Endothelial cell of umbilical vein (primary cell): ENCODE results near the gene HDAC4. TPM values are rescaled to one million over a fixed set of nuclear protein-coding genes. Genes with fewer than 3 reads are reported as not detected.

Source experiments
- BruUV-seq: library from RNA; stranded (reverse); fragments of 400-500 nt; replicated peaks from 2 replicates; lab custom pipeline; 2021; lab: Mats Ljungman, UMichigan
- CTCF ChIA-PET: fragments of 300-600, 350-600 bp; sonication (Branson Sonifier 250); formaldehyde crosslinking; loops from one replicate; lab custom pipeline; 2021; ENCODE audit warnings: antibody characterized with exemption, inconsistent platforms; lab: Charles Lee
- POLR2A ChIA-PET: fragments of 300-600, 350-600 bp; sonication (Branson Sonifier 250); formaldehyde crosslinking; loops from one replicate; lab custom pipeline; 2021; ENCODE audit warnings: antibody characterized with exemption, inconsistent platforms; lab: Charles Lee
- DNase-seq: peaks from one replicate; pipeline ENCODE4 v3.0.0-alpha.2; 2011; ENCODE audit warnings: low read depth, low spot score
- FAIRE-seq: peaks from 2 replicates; lab custom pipeline; 2011; peaks lifted over from hg19 to GRCh38; lab: Jason Lieb, UNC
- H2AFZ ChIP-seq: 2 replicates; pipeline ENCODE4 v1.6.0; 2012; ENCODE audit warnings: low read depth, low read length, control low read depth, inconsistent platforms
- H3K27ac ChIP-seq: 2 replicates; pipeline ENCODE4 v1.5.1; 2011; ENCODE audit warnings: low read depth, mild to moderate bottlenecking, control low read depth, low read length, moderate library complexity; ENCODE audit not compliant: insufficient read depth
- H3K27me3 ChIP-seq, 2 experiments: 2 replicates each; pipeline versions ENCODE4 v1.6.0 to v1.6.1; 2011; ENCODE audit warnings: low read length in 2 of 2, mixed read lengths in 1 of 2; ENCODE audit not compliant: control insufficient read depth in 2 of 2, insufficient read depth in 2 of 2
- H3K36me3 ChIP-seq, 2 experiments: 2 replicates in 1 of 2; 3 replicates in 1 of 2; pipeline ENCODE4 v1.5.1; 2011; ENCODE audit warnings: low read length in 2 of 2, mild to moderate bottlenecking in 1 of 2, moderate library complexity in 1 of 2; ENCODE audit not compliant: control insufficient read depth in 2 of 2, insufficient read depth in 2 of 2; ENCODE audit errors: extremely low read depth in 1 of 2
- H3K4me1 ChIP-seq: 3 replicates; pipeline ENCODE4 v1.5.1; 2011; ENCODE audit warnings: mild to moderate bottlenecking, low read length; ENCODE audit not compliant: control insufficient read depth, insufficient read depth; ENCODE audit errors: extremely low read depth
- H3K4me2 ChIP-seq: 2 replicates; pipeline ENCODE4 v1.6.1; 2011; ENCODE audit warnings: low read length, control low read depth, mixed read lengths; ENCODE audit not compliant: insufficient read depth
- H3K4me3 ChIP-seq, 3 experiments: fragments of 200-600 bp in 1 of 3; sonication (generic), shearing (Covaris generic) in 1 of 3; replicated peaks in 1 of 3; 2 replicates each; pipeline ENCODE4 v1.5.1; 2011 to 2016; ENCODE audit warnings: control low read depth in 3 of 3, low read length in 3 of 3, mild to moderate bottlenecking in 2 of 3, inconsistent platforms in 1 of 3, low read depth in 1 of 3, moderate library complexity in 1 of 3; ENCODE audit not compliant: insufficient read depth in 1 of 3
- H3K79me2 ChIP-seq: 2 replicates; pipeline ENCODE4 v1.6.0; 2012; ENCODE audit warnings: low read length, inconsistent platforms; ENCODE audit not compliant: control insufficient read depth, insufficient read depth
- H3K9ac ChIP-seq: replicated peaks from 2 replicates; pipeline ENCODE3; 2011; ENCODE audit warnings: low read length, control low read depth; ENCODE audit not compliant: insufficient read depth; ENCODE audit errors: extremely low read depth
- H3K9me1 ChIP-seq: replicated peaks from 3 replicates; pipeline ENCODE4 v1.6.0; 2011; ENCODE audit warnings: mild to moderate bottlenecking, low read length; ENCODE audit not compliant: control insufficient read depth, insufficient read depth; ENCODE audit errors: extremely low read depth
- H3K9me3 ChIP-seq: replicated peaks from 2 replicates; pipeline ENCODE4 v1.5.1; 2012; ENCODE audit warnings: low read length, inconsistent platforms; ENCODE audit not compliant: control insufficient read depth, insufficient read depth
- H4K20me1 ChIP-seq: replicated peaks from 2 replicates; pipeline ENCODE3; 2011; ENCODE audit warnings: mild to moderate bottlenecking, low read length; ENCODE audit not compliant: control insufficient read depth, insufficient read depth; ENCODE audit errors: extremely low read depth
- CTCF ChIP-seq, 2 donors: IDR thresholded peaks; 1 replicate in 1 of 2; 2 replicates in 1 of 2; pipeline ENCODE4 v1.5.1; 2011; ENCODE audit warnings: low read length in 2 of 2, mild to moderate bottlenecking in 2 of 2, moderate library complexity in 2 of 2, control low read depth in 1 of 2, inconsistent platforms in 1 of 2, low read depth in 1 of 2; ENCODE audit not compliant: insufficient read depth in 1 of 2; ENCODE audit errors: extremely low read depth in 1 of 2
- EZH2 ChIP-seq: IDR thresholded peaks from 2 replicates; pipeline ENCODE4 v1.6.1; 2012; ENCODE audit warnings: borderline replicate concordance, low read depth, mild to moderate bottlenecking, moderate library complexity, low read length, inconsistent platforms; ENCODE audit not compliant: severe bottlenecking
- FOS ChIP-seq: IDR thresholded peaks from 2 replicates; pipeline ENCODE4 v1.6.1; 2011; ENCODE audit warnings: mild to moderate bottlenecking, low read length, moderate library complexity, borderline replicate concordance; ENCODE audit not compliant: insufficient read depth
- GATA2 ChIP-seq: IDR thresholded peaks from 2 replicates; pipeline ENCODE4 v1.7.0; 2011; ENCODE audit warnings: low read depth, mild to moderate bottlenecking, moderate library complexity, mixed read lengths, low read length; ENCODE audit not compliant: insufficient read length, insufficient read depth
- JUN ChIP-seq: IDR thresholded peaks from 2 replicates; pipeline ENCODE4 v1.6.1; 2011; ENCODE audit warnings: borderline replicate concordance, low read depth; ENCODE audit not compliant: insufficient read length, insufficient read depth
- MAX ChIP-seq: IDR thresholded peaks from 2 replicates; pipeline ENCODE4 v1.6.1; 2011; ENCODE audit not compliant: insufficient read depth, insufficient read length
- MYC ChIP-seq: IDR thresholded peaks from one replicate; pipeline ENCODE4 v1.6.1; 2011; ENCODE audit warnings: mild to moderate bottlenecking, low read depth, low read length
- POLR2A ChIP-seq: IDR thresholded peaks from 2 replicates; pipeline ENCODE4 v1.6.1; 2012; ENCODE audit warnings: low read depth, mild to moderate bottlenecking, control low read depth, low read length
- POLR2AphosphoS5 ChIP-seq: IDR thresholded peaks from 2 replicates; pipeline ENCODE4 v1.6.1; 2012; ENCODE audit warnings: low read depth, mild to moderate bottlenecking, control low read depth, low read length, moderate library complexity; ENCODE audit not compliant: insufficient read depth
- dilution Hi-C: fragments of 300-500 bp; cut with MboI; formaldehyde crosslinking; loops from one replicate; pipeline ENCODE4 v1.15.0; 2019; ENCODE audit warnings: low sequenced_read_pairs; ENCODE audit not compliant: extremely low pct_ligation_motif_present
- intact Hi-C: fragments of 100-400 bp; cut with micrococcal nuclease; formaldehyde crosslinking; loops from one replicate; pipeline ENCODE4 v1.10.0; 2022
- polyA plus RNA-seq, 4 experiments: library from polyadenylated mRNA; depleted of rRNA in 3 of 4; stranded (reverse) in 3 of 4; unstranded in 1 of 4; fragments of >200 nt; gene quantifications; 2 replicates each; pipeline versions ENCODE4 v1.2.1 to v1.2.3, GENCODE V29; 2011 to 2012; ENCODE audit warnings: missing spikeins in 1 of 4
- total RNA-seq: library from RNA; stranded (reverse); gene quantifications from 2 replicates; pipeline ENCODE4 v1.2.3, GENCODE V29; 2021

HDAC4 gene
- total and polyA plus RNA-seq, 2 donors (not counting 3 experiments of a cell fraction or from before 2014, with no cell fraction given): 13.4 to 33.0 TPM

GRCh38 chr2:239204136-239204875 lies 196.5 kb downstream of the HDAC4 start:
- DNase-seq (no peak), FAIRE-seq (no peak)
- no peak overlapping the region for H3K9ac ChIP-seq
- TF ChIP-seq POLR2A: no peak
- TF ChIP-seq CTCF (IDR thresholded peaks at IDR 0.05; ENCODE audit: extremely low read depth in 1 of 2, insufficient read depth in 1 of 2, low read depth in 1 of 2, low read length in 2 of 2): no peak
- TF ChIP-seq GATA2: no peak
- TF ChIP-seq POLR2AphosphoS5: no peak
- TF ChIP-seq MAX: no peak
- no peak for TF ChIP-seq EZH2
- no peak for TF ChIP-seq FOS
- no peak for TF ChIP-seq JUN
- TF ChIP-seq MYC: no peak
- no peak overlapping the region for H3K27ac ChIP-seq
- no peaks in the 10 kb centered on the region for H3K9me3 ChIP-seq
- no peaks in the 10 kb centered on the region for H3K4me1 ChIP-seq
- no peak overlapping the region for H2AFZ ChIP-seq
- dilution Hi-C loops: no loop called here
- intact Hi-C loops: no loop called here
- H3K79me2 ChIP-seq: no peaks in the 10 kb centered on the region
- H3K9me1 ChIP-seq: no peaks in the 10 kb centered on the region
- POLR2A ChIA-PET: no interaction called here
- H3K4me3 ChIP-seq: no peak overlapping the region
- H4K20me1 ChIP-seq: no peaks in the 10 kb centered on the region
- CTCF ChIA-PET: no interaction called here
- H3K36me3 ChIP-seq: no peaks in the 10 kb centered on the region
- BruUV-seq: no TSS peak
- H3K27me3 ChIP-seq: no peaks in the 10 kb centered on the region
- H3K4me2 ChIP-seq: no peak overlapping the region
